Hematopoietic multipotent progenitor cell (in vitro differentiated cells): ENCODE data around the gene SLC25A26. TPM values are rescaled to one million over a fixed set of nuclear protein-coding genes. Genes with fewer than 3 reads are reported as not detected.
A peak's percentile ranks its signal among the peaks of the same experiment; 100 is the strongest.

ENCODE experiments used
- DNase-seq, 3 donors: peaks; one replicate each; pipeline ENCODE4 v3.0.0-alpha.2; 2011 to 2015; ENCODE audit warnings: low read depth in 2 of 3, low spot score in 2 of 3
- total RNA-seq: library from RNA; depleted of rRNA; stranded (reverse); fragments of >200 nt; gene quantifications from one replicate; pipeline ENCODE4 v1.2.3, GENCODE V29; 2012

SLC25A26 gene
- total RNA-seq, 1 donor: 22.1 TPM

DNA sequence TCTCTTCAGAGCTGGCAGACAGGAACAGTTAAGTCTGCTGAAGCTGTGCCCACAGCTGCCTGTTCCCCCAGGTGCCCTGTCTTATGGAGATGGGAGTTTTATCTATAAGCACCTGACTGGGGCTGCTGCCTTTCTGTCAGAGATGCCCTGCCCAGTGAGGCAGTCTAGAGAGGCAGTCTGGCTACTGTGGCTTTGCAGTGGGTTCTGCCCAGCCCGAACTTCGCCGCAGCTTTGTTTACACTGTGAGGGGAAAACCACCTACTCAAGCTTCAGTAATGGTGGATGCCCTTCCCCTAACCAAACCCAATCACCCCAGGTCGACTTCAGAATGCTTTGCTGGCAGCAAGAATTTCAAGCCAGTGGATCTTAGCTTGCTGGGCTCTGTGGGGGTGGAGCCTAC is 91.2 kb downstream of the SLC25A26 start:
- no peak for DNase-seq

GRCh38 chr3:66314455-66314854 is 93.7 kb downstream of the SLC25A26 start:
- no peak for DNase-seq

DNA sequence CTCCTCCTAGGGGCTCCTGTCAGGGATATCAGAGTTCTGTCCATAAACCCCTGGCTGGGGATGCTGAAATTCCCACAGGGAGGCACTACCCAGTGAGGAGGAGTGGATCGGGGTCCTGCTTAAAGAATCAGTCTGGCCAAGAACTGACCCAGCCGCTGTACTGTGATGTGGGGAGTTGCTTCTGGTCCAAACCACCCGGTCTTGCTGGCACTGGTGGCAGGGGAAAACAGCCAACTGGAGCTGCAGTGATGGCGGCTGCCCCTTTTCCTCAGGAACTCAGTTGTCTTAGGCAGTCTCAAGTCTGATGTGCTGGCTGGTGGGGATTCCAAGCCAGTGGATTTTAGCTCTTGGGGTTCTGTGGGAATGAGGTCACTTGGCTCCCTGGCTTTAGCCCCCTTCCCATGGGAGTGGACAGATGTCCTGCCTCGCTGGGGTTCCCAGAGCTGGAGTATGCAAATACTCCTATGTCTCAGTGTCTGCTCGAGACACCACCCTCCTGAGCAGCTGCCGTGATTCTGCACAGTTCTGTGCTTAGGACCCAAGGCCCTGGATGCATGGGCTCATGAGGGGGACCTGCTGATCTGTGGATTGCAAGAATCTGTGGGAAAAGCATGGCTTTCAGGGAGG is 97.1 kb downstream of the SLC25A26 start:
- no peak for DNase-seq

DNA sequence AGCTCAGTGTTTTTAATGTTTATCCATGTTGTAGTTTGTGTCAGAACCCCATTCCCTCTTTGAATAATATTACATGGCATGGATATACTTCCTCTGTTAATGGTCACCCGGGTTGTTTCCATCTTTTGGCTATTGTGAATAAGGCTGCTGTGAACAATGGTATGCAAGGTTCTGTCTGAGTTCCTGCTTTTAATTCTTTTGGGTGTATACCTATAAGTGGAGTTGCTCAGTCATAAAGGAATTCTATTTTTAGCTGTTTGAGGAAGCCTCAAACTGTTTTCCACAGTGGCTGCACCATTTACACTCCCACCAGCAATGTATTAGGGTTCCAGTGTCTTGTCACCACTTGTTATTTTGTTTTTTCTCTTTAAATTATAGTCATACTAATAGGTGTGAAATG is 99.6 kb downstream of the SLC25A26 start:
- no peak for DNase-seq

GRCh38 chr3:66322436-66322835 is 101.6 kb downstream of the SLC25A26 start:
- no peak for DNase-seq

GRCh38 chr3:66326340-66326739 is 105.5 kb downstream of the SLC25A26 start:
- DNase-seq: no peak

DNA sequence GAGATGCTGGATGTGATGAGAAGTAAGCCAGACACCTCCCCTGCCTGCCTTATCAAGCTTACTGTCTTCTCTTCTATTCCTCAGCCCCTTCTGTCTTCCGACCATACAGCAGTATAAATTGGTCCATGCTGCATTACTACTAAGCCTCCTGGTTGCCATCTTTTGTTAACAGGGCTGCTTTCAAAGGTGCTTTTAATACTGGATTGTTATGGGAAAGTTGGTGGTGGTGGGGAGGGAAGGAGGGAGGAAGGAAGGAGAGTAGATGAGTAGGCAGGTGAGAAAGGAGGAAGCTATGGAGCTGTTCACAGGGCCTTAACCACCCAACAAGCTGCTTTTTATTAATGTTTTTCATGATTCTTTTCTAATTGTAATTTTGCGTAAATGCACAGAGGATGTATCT is 114.9 kb downstream of the SLC25A26 start:
- no peak for DNase-seq

GRCh38 chr3:66336333-66336766 is 115.5 kb downstream of the SLC25A26 start:
- peak in 1 of 3 donors; percentile 1 for DNase-seq

- no peak for DNase-seq
Measured at GRCh38 chr3:66338927-66339326, 118.1 kb downstream of the SLC25A26 start.

DNA sequence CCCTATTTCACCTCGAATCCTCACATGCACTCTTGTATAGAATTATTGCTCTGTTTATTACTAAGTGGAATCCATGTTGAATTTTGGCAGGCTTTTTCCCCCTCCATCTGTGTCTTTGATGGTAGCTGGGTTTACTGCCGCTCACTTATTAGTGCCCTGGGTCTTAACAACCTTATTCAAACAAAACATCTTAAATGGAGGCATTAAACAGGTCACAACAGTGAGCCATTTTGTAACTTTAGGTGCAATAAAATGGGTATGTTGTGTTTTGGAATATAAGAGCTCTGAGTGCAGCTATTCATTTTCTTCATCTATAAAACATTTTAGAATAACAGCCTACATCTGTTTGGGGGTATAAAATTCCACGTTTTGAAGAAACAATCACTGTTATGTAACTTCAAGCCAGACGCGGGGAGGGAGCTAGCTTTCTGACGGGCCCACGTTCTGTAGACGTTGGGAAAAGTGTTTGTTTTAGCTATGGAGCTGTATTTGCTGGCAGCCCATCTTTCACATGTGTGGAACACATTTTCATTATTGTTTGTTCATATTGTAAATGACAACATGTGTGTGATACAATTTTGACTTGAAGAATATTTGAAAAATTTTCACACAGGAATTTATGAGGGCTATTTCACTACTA is 122.0 kb downstream of the SLC25A26 start:
- DNase-seq: no peak

- no peak for DNase-seq
Measured at GRCh38 chr3:66344391-66344811, 123.6 kb downstream of the SLC25A26 start.

DNA sequence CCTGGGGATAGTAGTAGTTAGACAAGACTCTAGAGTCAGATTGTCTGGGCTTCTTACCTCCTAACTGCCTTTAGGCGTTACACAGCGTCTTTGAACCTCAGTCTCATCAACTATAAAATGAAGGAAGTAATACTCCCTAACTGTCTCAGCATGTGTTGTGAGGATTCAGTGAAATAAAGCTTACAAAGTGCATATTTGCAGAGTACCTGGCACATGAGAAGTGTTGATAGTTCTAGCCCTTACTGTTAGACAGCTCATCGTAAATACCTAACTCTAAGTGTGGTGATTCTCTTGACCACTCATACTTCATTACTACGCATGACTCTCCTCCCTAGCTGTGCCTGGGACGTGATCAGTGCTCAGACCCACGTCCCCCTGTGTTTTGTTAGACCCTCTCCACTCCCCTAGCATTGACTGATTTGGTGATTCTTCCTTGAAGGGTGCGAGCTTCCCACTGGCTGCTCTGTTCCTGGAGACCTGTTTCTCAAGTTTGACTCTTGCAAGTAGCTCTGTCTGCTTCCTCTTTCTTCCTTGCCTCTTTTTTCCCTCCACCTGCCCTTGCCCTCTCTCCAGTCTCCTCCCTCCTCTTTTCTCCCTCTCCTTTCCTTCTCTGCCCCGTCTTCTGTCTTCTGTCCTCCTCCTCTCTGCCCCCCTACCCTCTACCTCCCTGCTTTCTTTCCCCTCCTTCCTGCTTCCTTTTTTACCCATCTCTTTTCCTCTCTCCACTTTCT is 124.2 kb downstream of the SLC25A26 start:
- DNase-seq: no peak

GRCh38 chr3:66348704-66349103 is 127.9 kb downstream of the SLC25A26 start:
- DNase-seq: no peak

DNA sequence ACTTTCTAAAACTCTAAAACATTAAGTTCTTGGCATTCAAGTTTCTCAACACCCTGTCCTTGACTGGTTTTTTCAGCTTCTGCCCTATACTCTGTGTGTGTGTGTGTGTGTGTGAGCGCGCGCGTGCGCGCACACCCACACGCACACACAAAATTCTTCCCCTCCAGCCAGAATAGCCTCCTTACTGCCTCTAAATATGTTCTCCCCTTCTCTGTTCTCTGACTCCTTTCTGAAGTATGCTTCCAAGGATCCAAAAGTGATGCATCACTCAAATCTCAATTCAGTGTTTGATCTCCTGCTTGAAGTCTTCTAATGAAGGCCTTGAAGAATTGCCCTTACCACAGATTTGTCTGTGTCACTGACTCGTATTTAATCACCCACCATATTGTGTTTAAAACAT is 129.8 kb downstream of the SLC25A26 start:
- DNase-seq: no peak

- DNase-seq: no peak
Measured at GRCh38 chr3:66353039-66353438, 132.2 kb downstream of the SLC25A26 start.

DNA sequence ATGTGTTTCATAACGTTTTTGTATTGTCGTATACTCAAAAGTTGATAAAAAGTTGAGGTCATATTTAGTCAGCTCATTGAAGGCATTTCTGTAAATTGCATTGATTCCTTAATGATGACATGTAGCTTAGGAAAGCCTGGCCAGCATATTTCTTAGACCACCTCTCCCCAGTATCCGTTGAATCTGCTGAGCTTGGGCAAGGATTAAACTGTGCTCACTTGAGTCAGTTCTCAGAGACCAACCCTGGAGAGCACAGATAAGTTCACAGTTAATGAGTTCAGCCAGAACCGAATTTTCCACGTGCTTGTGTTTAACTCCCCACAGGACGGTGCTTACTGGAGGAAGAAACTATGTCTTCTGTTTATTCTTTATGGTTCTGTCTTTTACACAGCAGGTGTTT is 132.7 kb downstream of the SLC25A26 start:
- DNase-seq: no peak

GRCh38 chr3:66354001-66354400 is 133.2 kb downstream of the SLC25A26 start:
- DNase-seq: no peak

DNA sequence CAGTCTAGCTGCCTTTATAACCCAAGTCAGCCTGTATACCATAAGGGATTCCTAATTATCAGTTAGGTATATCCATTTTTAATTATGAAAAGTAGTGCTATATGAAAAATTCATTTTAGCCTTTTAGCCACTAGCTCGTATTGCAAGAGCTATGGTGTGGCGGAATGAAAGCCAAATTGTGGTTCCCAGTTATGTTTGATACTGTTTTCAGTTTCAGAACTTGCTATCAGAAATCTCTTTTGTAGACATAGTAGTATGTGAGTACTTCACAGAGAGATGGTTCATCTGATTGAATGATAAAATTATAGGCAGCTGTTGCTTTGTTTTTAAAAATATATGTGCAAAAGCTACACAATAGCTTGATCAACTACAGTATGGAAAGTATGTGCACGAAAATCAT is 134.6 kb downstream of the SLC25A26 start:
- DNase-seq: no peak

- DNase-seq: no peak
Measured at GRCh38 chr3:66355997-66356396, 135.2 kb downstream of the SLC25A26 start.

- no peak for DNase-seq
Measured at GRCh38 chr3:66361356-66361755, 140.6 kb downstream of the SLC25A26 start.

DNA sequence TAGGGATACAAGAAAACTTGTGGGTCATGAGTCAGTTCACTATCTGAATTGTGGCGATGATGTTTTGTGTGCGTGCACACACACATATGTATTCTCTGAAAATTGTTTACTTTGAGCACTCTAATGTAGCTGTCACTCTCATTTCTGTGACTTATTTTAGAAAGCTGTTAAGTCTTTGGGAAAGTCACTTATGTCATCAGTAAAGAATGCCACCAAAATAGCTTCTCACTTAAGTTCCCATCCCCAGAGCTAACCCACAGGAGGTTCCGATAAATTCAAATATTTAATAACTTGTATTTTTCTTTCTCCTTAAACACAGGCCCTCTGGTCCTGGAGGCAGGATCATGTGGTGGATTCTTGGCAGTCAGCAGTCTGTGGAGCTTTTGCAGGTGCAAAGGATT is 141.7 kb downstream of the SLC25A26 start:
- no peak for DNase-seq

DNA sequence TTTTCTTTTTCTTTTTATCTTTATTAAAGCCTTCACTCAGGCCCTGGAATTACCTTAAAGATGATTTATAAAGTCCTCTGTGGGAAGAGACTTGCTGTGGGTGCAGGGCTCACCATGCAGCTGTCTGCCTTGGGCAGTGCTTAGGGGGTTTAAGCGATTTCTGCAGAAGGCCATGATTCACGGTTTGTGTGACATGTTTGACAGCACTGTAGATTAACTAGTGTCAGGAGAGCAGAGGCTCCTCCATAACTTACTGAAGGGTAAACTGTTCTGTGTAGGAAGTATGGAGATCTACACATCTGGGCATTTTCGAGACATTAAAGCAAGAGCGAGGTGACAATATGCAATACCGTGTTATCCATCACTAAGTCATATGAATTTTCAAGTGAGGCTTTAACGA is 142.3 kb downstream of the SLC25A26 start:
- no peak for DNase-seq
